Calu3 (cell line): ENCODE data around the gene KLHL29. TPM values are rescaled to one million over a fixed set of nuclear protein-coding genes. Genes with fewer than 3 reads are reported as not detected.

Experiments
- BruUV-seq: library from RNA; stranded (reverse); fragments of 400-500 nt; replicated peaks from 2 replicates; lab custom pipeline; 2021; lab: Mats Ljungman, UMichigan
- CTCF ChIA-PET: fragments of 300-600 bp; sonication (Branson Sonifier 250); formaldehyde crosslinking; loops from one replicate; lab custom pipeline; 2022; ENCODE audit warnings: antibody characterized with exemption; lab: Charles Lee
- DNase-seq: peaks from one replicate; pipeline ENCODE4 v3.0.0; 2022
- H3K27ac Mint-ChIP-seq: one replicate; pipeline ENCODE4 v1.8.0; 2022; ENCODE audit warnings: mixed read lengths; ENCODE audit not compliant: unreplicated experiment
- H3K27me3 Mint-ChIP-seq: one replicate; pipeline ENCODE4 v1.8.0; 2022; ENCODE audit warnings: mixed read lengths; ENCODE audit not compliant: unreplicated experiment
- H3K36me3 Mint-ChIP-seq: one replicate; pipeline ENCODE4 v1.8.0; 2022; ENCODE audit warnings: mild to moderate bottlenecking, moderate library complexity, mixed read lengths; ENCODE audit not compliant: insufficient read depth, unreplicated experiment
- H3K4me1 Mint-ChIP-seq: one replicate; pipeline ENCODE4 v1.8.0; 2022; ENCODE audit warnings: mild to moderate bottlenecking, low read depth, mixed read lengths; ENCODE audit not compliant: unreplicated experiment
- H3K4me3 Mint-ChIP-seq: one replicate; pipeline ENCODE4 v1.8.0; 2022; ENCODE audit warnings: mild to moderate bottlenecking, low read depth, moderate library complexity, mixed read lengths; ENCODE audit not compliant: unreplicated experiment
- H3K9me3 Mint-ChIP-seq: one replicate; pipeline ENCODE4 v1.8.0; 2022; ENCODE audit warnings: low read depth, mixed read lengths; ENCODE audit not compliant: unreplicated experiment
- intact Hi-C: fragments of 100-400 bp; cut with micrococcal nuclease; formaldehyde crosslinking; loops from one replicate; pipeline ENCODE4 v1.10.0; 2022; ENCODE audit not compliant: unreplicated experiment
- total RNA-seq: library from RNA; stranded (reverse); gene quantifications from 2 replicates; pipeline ENCODE4 v1.2.3, GENCODE V29; 2022
- TF ChIP-seq, protein P1 (sequence below): fragments of 200-600 bp; IDR thresholded peaks from one replicate; pipeline ENCODE4 v1.8.0; 2022; ENCODE audit warnings: antibody characterized with exemption; ENCODE audit not compliant: unreplicated experiment

Gene KLHL29
- total RNA-seq, 1 experiment from 2014 or later = 11.9 TPM

DNA sequence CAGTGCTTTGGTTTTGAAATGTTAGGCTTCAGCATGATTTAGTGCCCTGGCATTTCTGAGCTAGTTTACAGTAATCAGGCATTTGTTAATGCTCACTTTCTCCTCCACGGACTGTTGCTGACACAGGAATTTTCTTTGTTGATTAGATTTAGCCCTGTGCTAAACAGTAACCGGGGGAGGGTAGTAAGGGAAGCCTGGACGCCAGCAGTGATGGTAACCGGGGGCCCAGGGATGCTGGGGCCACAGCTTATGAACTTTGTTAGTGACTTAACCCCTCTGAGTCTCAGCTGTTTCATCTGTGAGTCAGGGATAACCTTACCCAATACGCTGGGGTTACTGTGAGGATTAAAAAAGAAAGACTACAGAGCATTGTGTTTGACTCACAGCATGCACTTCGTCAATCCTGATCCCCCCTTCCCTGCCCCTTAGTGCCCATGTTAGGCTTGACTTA, 33.5 kb downstream of the KLHL29 start:
- no TSS peak for BruUV-seq
- DNase-seq = no peak

GRCh38 chr2:23419171-23420090, 34.5 kb downstream of the KLHL29 start:
- CTCF ChIA-PET = no interaction called here
- H3K27ac Mint-ChIP-seq = no peak overlapping the region
- no peaks in the 10 kb centered on the region for H3K36me3 Mint-ChIP-seq
- intact Hi-C loops = no loop called here
- DNase-seq = no peak
- H3K4me3 Mint-ChIP-seq = no peak overlapping the region
- TF ChIP-seq, protein P1, sequence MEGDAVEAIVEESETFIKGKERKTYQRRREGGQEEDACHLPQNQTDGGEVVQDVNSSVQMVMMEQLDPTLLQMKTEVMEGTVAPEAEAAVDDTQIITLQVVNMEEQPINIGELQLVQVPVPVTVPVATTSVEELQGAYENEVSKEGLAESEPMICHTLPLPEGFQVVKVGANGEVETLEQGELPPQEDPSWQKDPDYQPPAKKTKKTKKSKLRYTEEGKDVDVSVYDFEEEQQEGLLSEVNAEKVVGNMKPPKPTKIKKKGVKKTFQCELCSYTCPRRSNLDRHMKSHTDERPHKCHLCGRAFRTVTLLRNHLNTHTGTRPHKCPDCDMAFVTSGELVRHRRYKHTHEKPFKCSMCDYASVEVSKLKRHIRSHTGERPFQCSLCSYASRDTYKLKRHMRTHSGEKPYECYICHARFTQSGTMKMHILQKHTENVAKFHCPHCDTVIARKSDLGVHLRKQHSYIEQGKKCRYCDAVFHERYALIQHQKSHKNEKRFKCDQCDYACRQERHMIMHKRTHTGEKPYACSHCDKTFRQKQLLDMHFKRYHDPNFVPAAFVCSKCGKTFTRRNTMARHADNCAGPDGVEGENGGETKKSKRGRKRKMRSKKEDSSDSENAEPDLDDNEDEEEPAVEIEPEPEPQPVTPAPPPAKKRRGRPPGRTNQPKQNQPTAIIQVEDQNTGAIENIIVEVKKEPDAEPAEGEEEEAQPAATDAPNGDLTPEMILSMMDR = no peak
- no TSS peak for BruUV-seq
- H3K27me3 Mint-ChIP-seq = no peaks in the 10 kb centered on the region
- no peaks in the 10 kb centered on the region for H3K9me3 Mint-ChIP-seq
- no peaks in the 10 kb centered on the region for H3K4me1 Mint-ChIP-seq

More for the DNA sequence above, 33.5 kb downstream of the KLHL29 start:
- H3K27ac Mint-ChIP-seq = no peak overlapping the region
- intact Hi-C loops = no loop called here
- no peaks in the 10 kb centered on the region for H3K4me1 Mint-ChIP-seq
- H3K4me3 Mint-ChIP-seq = no peak overlapping the region
- H3K27me3 Mint-ChIP-seq = no peaks in the 10 kb centered on the region
- CTCF ChIA-PET = interaction anchor here (0.7 kb wide), 1 partner anchor 92 kb away, joined by 3 read pairs; no protein-coding TSS in a partner anchor
- no peaks in the 10 kb centered on the region for H3K36me3 Mint-ChIP-seq
- H3K9me3 Mint-ChIP-seq = no peaks in the 10 kb centered on the region
- TF ChIP-seq, protein P1 = no peak

- no TSS peak for BruUV-seq
- TF ChIP-seq, protein P1 = no peak
- H3K9me3 Mint-ChIP-seq = no peaks in the 10 kb centered on the region
- H3K27me3 Mint-ChIP-seq = no peaks in the 10 kb centered on the region
- CTCF ChIA-PET = interaction anchor here (0.7 to 0.8 kb wide), 2 partner anchors 10 to 31 kb away, joined by 4 to 9 read pairs; no protein-coding TSS in a partner anchor
- H3K27ac Mint-ChIP-seq = no peak overlapping the region
- intact Hi-C loops = no loop called here
- no peak for DNase-seq
- no peak overlapping the region for H3K4me3 Mint-ChIP-seq
- no peaks in the 10 kb centered on the region for H3K4me1 Mint-ChIP-seq
- no peaks in the 10 kb centered on the region for H3K36me3 Mint-ChIP-seq
Measured at GRCh38 chr2:23420091-23420839, 35.3 kb downstream of the KLHL29 start.

- no peak overlapping the region for H3K27ac Mint-ChIP-seq
- no peaks in the 10 kb centered on the region for H3K4me1 Mint-ChIP-seq
- no peaks in the 10 kb centered on the region for H3K27me3 Mint-ChIP-seq
- no peak overlapping the region for H3K4me3 Mint-ChIP-seq
- CTCF ChIA-PET = interaction anchor here (0.7 to 0.8 kb wide), 2 partner anchors 9 to 30 kb away, joined by 4 to 9 read pairs; no protein-coding TSS in a partner anchor
- intact Hi-C loops = no loop called here
- no peaks in the 10 kb centered on the region for H3K9me3 Mint-ChIP-seq
- no TSS peak for BruUV-seq
- TF ChIP-seq, protein P1 = no peak
- DNase-seq = no peak
- no peaks in the 10 kb centered on the region for H3K36me3 Mint-ChIP-seq
Measured at GRCh38 chr2:23420840-23421476, 36.0 kb downstream of the KLHL29 start.
